Tibial nerve (tissue), 4 donors: Measurements from ENCODE around the gene CIB4. TPM values are rescaled to one million over a fixed set of nuclear protein-coding genes. Genes with fewer than 3 reads are reported as not detected.
A peak's percentile ranks its signal among the peaks of the same experiment; 100 is the strongest.

ENCODE experiments used
- DNase-seq, 2 donors: peaks; one replicate each; pipeline ENCODE4 v3.0.0-alpha.2; 2019; ENCODE audit warnings: low spot score in 2 of 2
- H3K27ac ChIP-seq, 4 donors: fragments of 200-600 bp; sonication (generic) in 3 of 4; one replicate each; pipeline ENCODE4 v1.5.1; 2017 to 2019; ENCODE audit warnings: mild to moderate bottlenecking in 1 of 4
- H3K27me3 ChIP-seq, 2 donors: fragments of 200-600 bp; sonication (generic) in 1 of 2; one replicate each; pipeline versions ENCODE4 v1.5.1 to v1.6.0; 2017 to 2019
- H3K36me3 ChIP-seq, 3 donors: fragments of 200-600 bp; sonication (generic); one replicate each; pipeline ENCODE4 v1.5.1; 2018 to 2019
- H3K4me1 ChIP-seq, 4 donors: fragments of 200-600 bp; sonication (generic) in 3 of 4; one replicate each; pipeline ENCODE4 v1.5.1; 2017 to 2019
- H3K4me3 ChIP-seq, 4 donors: fragments of 200-600 bp; sonication (generic) in 3 of 4; one replicate each; pipeline ENCODE4 v1.5.1; 2017 to 2019; ENCODE audit warnings: mild to moderate bottlenecking in 1 of 4, moderate library complexity in 1 of 4
- H3K9me3 ChIP-seq, 4 donors: fragments of 200-600 bp; sonication (generic) in 3 of 4; one replicate each; pipeline ENCODE4 v1.5.1; 2017 to 2019
- CTCF ChIP-seq, 5 experiments: fragments of 200-600 bp in 3 of 5; fragments of 450-650 bp in 2 of 5; sonication (generic) in 3 of 5; IDR thresholded peaks; one replicate each; pipeline ENCODE4 v1.5.1; 2016 to 2019; ENCODE audit warnings: antibody characterized with exemption in 5 of 5, mild to moderate bottlenecking in 3 of 5, moderate library complexity in 2 of 5
- EP300 ChIP-seq, 2 donors: sonication (generic); formaldehyde crosslinking; IDR thresholded peaks; one replicate each; pipeline ENCODE4 v1.6.1; 2017; ENCODE audit warnings: antibody characterized with exemption in 2 of 2, mild to moderate bottlenecking in 1 of 2
- POLR2A ChIP-seq, 2 donors: fragments of 450-650 bp; IDR thresholded peaks; one replicate each; pipeline ENCODE4 v1.6.1; 2017; ENCODE audit warnings: antibody characterized with exemption in 2 of 2, mild to moderate bottlenecking in 2 of 2, moderate library complexity in 2 of 2
- WGBS, 2 donors: methylation state at CpG; one replicate each; pipeline ENCODE4 v1.1.5; 2018; 5-methylcytosine and 5-hydroxymethylcytosine counted together
- total RNA-seq, 4 donors: library from RNA; depleted of rRNA; stranded (reverse); fragments of >200 nt; gene quantifications; one replicate each; pipeline ENCODE4 v1.1.0, GENCODE V29; 2016

CIB4 gene
- total RNA-seq, 4 donors from 2014 or later, result not detected

DNA sequence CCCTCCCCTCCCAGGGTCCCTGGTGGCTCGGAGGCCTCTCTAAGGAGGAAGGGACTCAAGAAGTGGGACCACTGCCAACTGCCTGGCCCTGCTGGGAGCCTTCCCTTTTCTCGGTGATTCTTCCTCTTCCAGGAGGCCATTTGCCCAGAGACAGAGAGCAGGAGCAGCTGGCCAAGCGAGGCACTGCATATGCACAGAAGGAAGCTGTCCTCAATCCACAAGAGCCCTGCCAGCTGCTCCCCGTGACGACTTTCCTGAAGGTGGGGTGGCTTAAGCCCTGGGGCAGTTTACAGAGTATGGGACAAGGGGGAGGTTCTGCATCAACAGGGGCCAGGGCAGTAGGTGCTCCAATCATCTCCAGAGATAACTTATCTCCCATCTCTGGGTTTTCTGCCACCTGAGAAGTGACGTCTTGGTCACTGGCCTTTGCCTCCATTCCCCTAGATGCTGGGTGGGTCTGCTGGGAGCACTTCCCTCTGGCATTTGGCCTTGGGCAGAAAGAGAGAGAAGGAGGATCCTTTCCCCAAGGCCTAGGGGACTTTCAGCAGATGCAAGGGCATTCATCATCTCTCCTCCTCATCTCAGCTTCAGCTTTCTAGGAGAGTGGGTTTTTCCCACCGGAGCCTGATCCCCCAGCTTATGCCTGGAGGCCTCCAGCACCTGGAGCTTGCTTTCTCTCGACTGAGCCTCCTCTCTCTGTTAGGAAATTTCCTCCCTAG, 28.5 kb downstream of the CIB4 start:
- peak in 1 of 2 donors; percentile 28 for DNase-seq
- Histone ChIP-seq H3K4me3 (no peak overlapping the region), H3K27ac (no peak overlapping the region), H3K27me3 (peaks cover 0 to 9% of the 10 kb centered on the region in 2 donors), H3K4me1 (peaks cover 0 to 36% (median 2%) of the 10 kb centered on the region in 4 donors), H3K9me3 (no peaks in the 10 kb centered on the region), H3K36me3 (no peaks in the 10 kb centered on the region)
- WGBS, 2 donors, result 41 to 53% methylated on average over 8 of the region's 8 CpGs
- TF ChIP-seq CTCF (IDR thresholded peaks at IDR 0.05), result no peak
- TF ChIP-seq EP300 (IDR thresholded peaks at IDR 0.05), result no peak
- TF ChIP-seq POLR2A (IDR thresholded peaks at IDR 0.05), result no peak

GRCh38 chr2:26612034-26612433, 29.1 kb downstream of the CIB4 start:
- peaks cover 0 to 5% of the 10 kb centered on the region in 2 donors for H3K27me3 ChIP-seq
- no peaks in the 10 kb centered on the region for H3K9me3 ChIP-seq
- H3K4me1 ChIP-seq, result peaks cover 0 to 36% (median 2%) of the 10 kb centered on the region in 4 donors
- no peak overlapping the region for H3K4me3 ChIP-seq
- WGBS, 2 donors, result 88 to 100% methylated on average over 2 of the region's 2 CpGs
- H3K36me3 ChIP-seq, result no peaks in the 10 kb centered on the region
- no peak overlapping the region for H3K27ac ChIP-seq
- no peak for TF ChIP-seq EP300 (IDR thresholded peaks at IDR 0.05)
- no peak for TF ChIP-seq POLR2A (IDR thresholded peaks at IDR 0.05)
- TF ChIP-seq CTCF (IDR thresholded peaks at IDR 0.05), result no peak
- DNase-seq, result no peak

DNA sequence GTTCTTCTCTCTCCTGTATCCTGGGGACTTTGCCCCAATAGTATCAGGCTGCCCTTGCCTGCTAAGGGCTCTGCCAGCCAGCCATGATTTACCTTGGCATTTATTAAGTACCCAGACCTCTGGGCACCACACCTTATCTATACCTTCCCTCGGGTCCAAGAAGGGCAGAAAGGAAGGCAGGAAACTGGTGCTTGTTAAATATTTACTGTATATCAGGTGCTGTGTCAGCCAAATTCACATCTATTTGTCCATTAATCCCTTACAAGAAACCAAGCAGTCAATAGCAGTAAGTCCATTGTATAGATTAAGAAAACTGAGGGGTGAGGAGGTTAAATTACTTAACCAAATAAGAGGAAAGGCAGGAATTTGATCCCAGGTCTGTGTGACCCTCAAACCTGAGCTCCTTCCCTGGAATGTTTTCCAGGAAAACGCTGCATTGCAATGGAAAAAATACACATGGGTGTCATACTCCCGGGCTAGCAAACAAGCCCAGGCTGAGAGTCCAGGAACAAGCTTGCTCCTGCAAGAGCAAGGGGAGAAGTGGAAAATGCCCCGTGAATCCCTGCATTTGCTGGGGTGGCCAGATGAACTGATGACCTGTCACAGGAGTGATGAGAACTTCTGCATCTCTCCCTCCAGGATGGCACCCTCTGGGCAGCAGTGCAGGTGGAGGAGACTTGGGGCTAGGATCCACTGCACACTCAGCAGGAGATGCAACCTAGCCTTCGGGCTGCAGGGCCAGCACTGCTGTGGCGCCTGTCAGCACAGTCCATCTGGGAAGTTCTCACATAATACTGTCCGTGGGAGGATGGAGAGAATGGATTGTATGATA, 30.4 kb downstream of the CIB4 start:
- no peak for TF ChIP-seq EP300 (IDR thresholded peaks at IDR 0.05)
- no peak for TF ChIP-seq CTCF (IDR thresholded peaks at IDR 0.05)
- no peak for TF ChIP-seq POLR2A (IDR thresholded peaks at IDR 0.05)
- Histone ChIP-seq H3K9me3 (no peaks in the 10 kb centered on the region), H3K27me3 (no peaks in the 10 kb centered on the region), H3K27ac (no peak overlapping the region), H3K4me3 (no peak overlapping the region), H3K36me3 (no peaks in the 10 kb centered on the region), H3K4me1 (peaks cover 0 to 33% (median 2%) of the 10 kb centered on the region in 4 donors)
- no peak for DNase-seq
- WGBS, 2 donors, result 68 to 71% methylated on average over 7 of the region's 7 CpGs

GRCh38 chr2:26609839-26610277, 31.3 kb downstream of the CIB4 start:
- no peak for DNase-seq
- no peak for TF ChIP-seq EP300 (IDR thresholded peaks at IDR 0.05)
- no peak for TF ChIP-seq CTCF (IDR thresholded peaks at IDR 0.05)
- Histone ChIP-seq H3K4me1 (peaks cover 0 to 26% (median 2%) of the 10 kb centered on the region in 4 donors), H3K36me3 (no peaks in the 10 kb centered on the region), H3K27ac (no peak overlapping the region), H3K9me3 (no peaks in the 10 kb centered on the region), H3K27me3 (no peaks in the 10 kb centered on the region), H3K4me3 (no peak overlapping the region)
- 52 to 65% methylated on average over 10 of the region's 10 CpGs for WGBS, 2 donors

- Histone ChIP-seq H3K4me3 (no peak overlapping the region), H3K36me3 (no peaks in the 10 kb centered on the region), H3K4me1 (peaks cover 0 to 20% (median under 1%) of the 10 kb centered on the region in 4 donors), H3K9me3 (no peaks in the 10 kb centered on the region), H3K27ac (no peak overlapping the region), H3K27me3 (no peaks in the 10 kb centered on the region)
- DNase-seq, result no peak
- TF ChIP-seq POLR2A (IDR thresholded peaks at IDR 0.05) (no peak), CTCF (IDR thresholded peaks at IDR 0.05) (no peak), EP300 (IDR thresholded peaks at IDR 0.05) (no peak)
- 79 to 81% methylated on average over 7 of the region's 7 CpGs for WGBS, 2 donors
These were observed 31.9 kb downstream of the CIB4 start for GRCh38 chr2:26609205-26609631.
